Uterus (tissue), 2 donors: Measurements from ENCODE around the gene ASNS.
"Not testable (repeated sequence)": the region's sequence is repeated elsewhere in the genome, so short reads cannot be mapped to it uniquely, and the experiment has no call there.

ENCODE experiments used
- CTCF ChIP-seq, 4 experiments: fragments of 200-600 bp in 2 of 4; fragments of 450-650 bp in 2 of 4; sonication (generic) in 2 of 4; IDR thresholded peaks; one replicate each; pipeline ENCODE4 v1.5.1; 2016 to 2019; ENCODE audit warnings: antibody characterized with exemption in 4 of 4, mild to moderate bottlenecking in 2 of 4, moderate library complexity in 1 of 4
- POLR2A ChIP-seq, 2 donors: fragments of 450-650 bp; IDR thresholded peaks; one replicate each; pipeline ENCODE4 v1.6.1; 2016; ENCODE audit warnings: antibody characterized with exemption in 2 of 2, mild to moderate bottlenecking in 1 of 2, moderate library complexity in 1 of 2

DNA sequence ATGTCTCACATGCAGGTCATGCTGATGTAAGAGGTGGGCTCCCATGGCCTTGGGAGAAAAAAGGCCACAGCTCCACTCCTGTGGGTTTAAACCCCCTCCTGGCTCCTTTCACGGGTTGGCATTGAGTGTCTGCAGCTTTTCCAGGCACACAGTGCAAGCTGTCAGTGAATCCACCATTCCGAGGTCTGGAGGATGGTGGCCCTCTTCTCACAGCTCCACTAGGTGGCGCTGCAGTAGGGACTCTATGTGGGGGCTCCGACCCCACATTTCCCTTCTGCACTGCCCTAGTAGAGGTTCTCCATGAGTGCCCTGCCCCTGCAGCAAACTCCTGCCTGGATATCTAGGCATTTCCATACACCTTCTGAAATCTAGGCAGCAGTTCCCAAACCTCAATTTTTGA lies 19.5 kb upstream of the ASNS start:
- not testable (repeated sequence) for TF ChIP-seq CTCF, POLR2A (IDR thresholded peaks at IDR 0.05)
